ENCODE measurements around the gene CCDC8. TPM values are rescaled to one million over a fixed set of nuclear protein-coding genes. Genes with fewer than 3 reads are reported as not detected.

Gene CCDC8
- total RNA-seq, 1 experiment from 2014 or later, result 0.18 TPM

DNA sequence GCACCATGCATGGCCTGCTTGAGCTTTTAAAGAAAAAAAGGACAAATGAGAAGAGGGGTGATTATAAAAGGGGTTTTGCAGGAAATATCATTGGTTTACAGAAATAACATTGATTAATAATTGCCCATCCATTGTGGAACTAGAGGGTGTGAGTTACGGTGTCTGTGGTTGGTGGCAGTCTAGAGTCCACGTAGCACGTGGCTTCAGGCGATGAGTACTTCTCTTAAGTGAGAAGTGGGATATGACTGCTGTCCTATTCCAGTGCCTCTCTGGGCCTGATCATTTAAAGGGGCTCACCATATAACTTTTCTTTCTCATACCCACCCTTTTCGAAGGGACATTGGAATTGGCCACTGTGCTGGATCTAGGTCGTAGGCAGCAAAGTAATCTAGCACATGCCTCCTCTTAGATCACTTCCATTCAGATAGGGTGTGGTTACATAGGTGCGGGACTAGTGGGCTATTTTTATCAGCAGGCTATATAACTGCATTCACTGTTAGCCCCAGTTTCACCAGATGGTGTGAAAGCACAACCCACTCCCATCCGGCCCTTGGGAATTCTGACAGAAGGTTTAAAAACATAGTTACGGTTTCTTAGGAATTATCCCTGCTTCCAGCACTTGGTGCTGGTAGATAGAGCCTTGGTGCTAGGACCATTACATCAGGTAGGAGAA, 46.6 kb downstream of the CCDC8 start:
- DNase-seq, result no peak
- Mint-ChIP-seq H3K27ac (ENCODE audit: unreplicated experiment) (no peak overlapping the region), H3K4me3 (ENCODE audit: unreplicated experiment) (no peak overlapping the region), H3K27me3 (ENCODE audit: insufficient read depth, unreplicated experiment) (no peaks in the 10 kb centered on the region), H3K36me3 (ENCODE audit: insufficient read depth, unreplicated experiment) (peaks cover 51% of the 10 kb centered on the region), H3K9me3 (ENCODE audit: unreplicated experiment) (no peaks in the 10 kb centered on the region), H3K4me1 (ENCODE audit: low read depth, unreplicated experiment) (no peaks in the 10 kb centered on the region)
- ChIA-PET POLR2A (no interaction called here), CTCF (interaction anchor here (0.7 kb wide), 1 partner anchor 86 kb away, joined by 4 read pairs; no protein-coding TSS in a partner anchor)
- TF ChIP-seq, protein P1, sequence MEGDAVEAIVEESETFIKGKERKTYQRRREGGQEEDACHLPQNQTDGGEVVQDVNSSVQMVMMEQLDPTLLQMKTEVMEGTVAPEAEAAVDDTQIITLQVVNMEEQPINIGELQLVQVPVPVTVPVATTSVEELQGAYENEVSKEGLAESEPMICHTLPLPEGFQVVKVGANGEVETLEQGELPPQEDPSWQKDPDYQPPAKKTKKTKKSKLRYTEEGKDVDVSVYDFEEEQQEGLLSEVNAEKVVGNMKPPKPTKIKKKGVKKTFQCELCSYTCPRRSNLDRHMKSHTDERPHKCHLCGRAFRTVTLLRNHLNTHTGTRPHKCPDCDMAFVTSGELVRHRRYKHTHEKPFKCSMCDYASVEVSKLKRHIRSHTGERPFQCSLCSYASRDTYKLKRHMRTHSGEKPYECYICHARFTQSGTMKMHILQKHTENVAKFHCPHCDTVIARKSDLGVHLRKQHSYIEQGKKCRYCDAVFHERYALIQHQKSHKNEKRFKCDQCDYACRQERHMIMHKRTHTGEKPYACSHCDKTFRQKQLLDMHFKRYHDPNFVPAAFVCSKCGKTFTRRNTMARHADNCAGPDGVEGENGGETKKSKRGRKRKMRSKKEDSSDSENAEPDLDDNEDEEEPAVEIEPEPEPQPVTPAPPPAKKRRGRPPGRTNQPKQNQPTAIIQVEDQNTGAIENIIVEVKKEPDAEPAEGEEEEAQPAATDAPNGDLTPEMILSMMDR (IDR thresholded peaks at IDR 0.05; ENCODE audit: insufficient read depth in 1 of 2, low read depth in 1 of 2, low read length in 1 of 2, severe bottlenecking in 1 of 2, unreplicated experiment in 1 of 2), result no peak
- BruUV-seq (replicated peaks), result no TSS peak
- H3K4me1 ChIP-seq, result no peaks in the 10 kb centered on the region
- intact Hi-C loops (cut with micrococcal nuclease; ENCODE audit: unreplicated experiment), result no loop called here
- no peaks in the 10 kb centered on the region for H3K27me3 ChIP-seq (replicated peaks; ENCODE audit: control insufficient read depth, insufficient read depth, low read length)
- no peaks in the 10 kb centered on the region for H3K9me3 ChIP-seq
- no peak overlapping the region for H3K4me3 ChIP-seq (ENCODE audit: low read depth, low read length)
- peaks cover 2% of the 10 kb centered on the region; the same call in 1 of the 2 replicates for H3K36me3 ChIP-seq (ENCODE audit: control insufficient read depth, insufficient read depth, low read length)

DNA sequence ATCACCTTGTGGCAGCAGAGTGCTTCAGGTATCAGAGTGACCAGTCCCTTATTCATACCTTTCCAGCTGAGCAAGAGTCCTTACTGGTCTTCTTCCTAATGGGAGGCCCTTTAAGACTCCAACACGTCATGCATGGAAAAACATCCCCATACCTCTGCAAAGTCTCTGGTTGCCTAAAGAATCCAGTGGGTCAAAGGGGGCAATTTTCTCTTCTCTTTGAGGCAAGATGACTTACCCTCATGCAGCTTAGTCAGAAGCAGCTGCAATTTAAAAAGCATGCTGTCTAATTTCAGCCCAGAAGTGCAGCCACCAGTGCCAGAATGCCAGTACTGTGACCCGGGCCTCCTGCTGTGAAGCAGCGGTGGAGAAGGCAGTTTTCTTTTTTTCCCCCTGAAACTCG, 47.8 kb downstream of the CCDC8 start:
- Histone ChIP-seq H3K27me3 (replicated peaks; ENCODE audit: control insufficient read depth, insufficient read depth, low read length) (no peaks in the 10 kb centered on the region), H3K4me3 (ENCODE audit: low read depth, low read length) (no peak overlapping the region), H3K36me3 (ENCODE audit: control insufficient read depth, insufficient read depth, low read length) (peaks cover 2% of the 10 kb centered on the region; the same call in 1 of the 2 replicates), H3K4me1 (no peaks in the 10 kb centered on the region), H3K9me3 (no peaks in the 10 kb centered on the region)
- BruUV-seq (replicated peaks), result no TSS peak
- ChIA-PET CTCF (no interaction called here), POLR2A (no interaction called here)
- Mint-ChIP-seq H3K27ac (ENCODE audit: unreplicated experiment) (no peak overlapping the region), H3K27me3 (ENCODE audit: insufficient read depth, unreplicated experiment) (no peaks in the 10 kb centered on the region), H3K36me3 (ENCODE audit: insufficient read depth, unreplicated experiment) (peaks cover 53% of the 10 kb centered on the region), H3K4me3 (ENCODE audit: unreplicated experiment) (no peak overlapping the region), H3K9me3 (ENCODE audit: unreplicated experiment) (no peaks in the 10 kb centered on the region), H3K4me1 (ENCODE audit: low read depth, unreplicated experiment) (no peaks in the 10 kb centered on the region)
- TF ChIP-seq, protein P1 (IDR thresholded peaks at IDR 0.05; ENCODE audit: insufficient read depth in 1 of 2, low read depth in 1 of 2, low read length in 1 of 2, severe bottlenecking in 1 of 2, unreplicated experiment in 1 of 2), result no peak
- no peak for DNase-seq
- intact Hi-C loops (cut with micrococcal nuclease; ENCODE audit: unreplicated experiment), result no loop called here

DNA sequence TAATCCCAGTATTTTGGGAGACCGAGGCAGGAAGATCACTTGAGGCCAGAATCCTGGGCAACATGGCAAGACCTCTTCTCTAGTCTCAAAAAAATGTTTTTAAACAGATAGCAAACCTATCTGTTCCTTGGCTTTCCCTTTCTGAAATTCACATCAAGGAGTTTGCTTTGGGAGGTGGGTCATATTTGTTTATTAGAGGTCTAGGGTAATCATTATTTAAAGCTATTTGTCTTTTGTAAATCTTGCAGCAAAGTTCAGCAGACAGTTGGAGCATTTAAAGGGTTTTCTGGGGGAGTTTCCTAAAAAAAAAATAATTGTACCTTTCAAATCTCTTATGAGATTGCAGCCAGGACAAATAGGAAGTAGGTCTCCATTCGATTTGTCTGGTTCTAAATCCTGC, 49.0 kb downstream of the CCDC8 start:
- Histone ChIP-seq H3K9me3 (no peaks in the 10 kb centered on the region), H3K4me1 (0 out of 2 replicates have a peak, but pooled peaks cover 1% of the 10 kb centered on the region), H3K27me3 (replicated peaks; ENCODE audit: control insufficient read depth, insufficient read depth, low read length) (no peaks in the 10 kb centered on the region), H3K36me3 (ENCODE audit: control insufficient read depth, insufficient read depth, low read length) (peaks cover 2% of the 10 kb centered on the region; the same call in 1 of the 2 replicates), H3K4me3 (ENCODE audit: low read depth, low read length) (no peak overlapping the region)
- Mint-ChIP-seq H3K4me1 (ENCODE audit: low read depth, unreplicated experiment) (no peaks in the 10 kb centered on the region), H3K4me3 (ENCODE audit: unreplicated experiment) (no peak overlapping the region), H3K9me3 (ENCODE audit: unreplicated experiment) (no peaks in the 10 kb centered on the region), H3K27ac (ENCODE audit: unreplicated experiment) (no peak overlapping the region), H3K27me3 (ENCODE audit: insufficient read depth, unreplicated experiment) (no peaks in the 10 kb centered on the region), H3K36me3 (ENCODE audit: insufficient read depth, unreplicated experiment) (peaks cover 52% of the 10 kb centered on the region)
- DNase-seq, result no peak
- TF ChIP-seq, protein P1 (IDR thresholded peaks at IDR 0.05; ENCODE audit: insufficient read depth in 1 of 2, low read depth in 1 of 2, low read length in 1 of 2, severe bottlenecking in 1 of 2, unreplicated experiment in 1 of 2), result no peak
- POLR2A ChIA-PET, result no interaction called here
- CTCF ChIA-PET, result interaction anchor here (0.7 to 1.0 kb wide), 2 partner anchors 61 to 76 kb away, joined by 3 to 4 read pairs; no protein-coding TSS in a partner anchor
- BruUV-seq (replicated peaks), result no TSS peak
- intact Hi-C loops (cut with micrococcal nuclease; ENCODE audit: unreplicated experiment), result no loop called here

All from Caco-2 (cell line).